ENCODE measurements around the gene MGAT3.
"Not testable (repeated sequence)": the region's sequence is repeated elsewhere in the genome, so short reads cannot be mapped to it uniquely, and the experiment has no call there.

Gene MGAT3

GRCh38 chr22:39494471-39495120 lies 37.8 kb downstream of the MGAT3 start:
- DNase-seq = peak; percentile 9 to 14

GRCh38 chr22:39496131-39496838 lies 39.5 kb downstream of the MGAT3 start:
- peak; percentile 82 for DNase-seq

- no peak for DNase-seq
These were observed 40.6 kb downstream of the MGAT3 start for GRCh38 chr22:39497429-39497828.

- DNase-seq = no peak
These were observed 41.6 kb downstream of the MGAT3 start for GRCh38 chr22:39498368-39498767.

GRCh38 chr22:39498802-39499201 lies 42.0 kb downstream of the MGAT3 start:
- no peak for DNase-seq

- DNase-seq = no peak
These were observed 43.3 kb downstream of the MGAT3 start for GRCh38 chr22:39500101-39500500.

GRCh38 chr22:39501644-39502108 lies 44.9 kb downstream of the MGAT3 start:
- DNase-seq = no peak

- peak; percentile 86 to 91 for DNase-seq
These were observed 45.4 kb downstream of the MGAT3 start, which contains the start of gene MIEF1 for GRCh38 chr22:39502109-39502788. Gene MIEF1, plus strand, starts transcription at chr22:39502290. Its CDS starts 9,005 bp downstream, at chr22:39511295.

GRCh38 chr22:39502789-39503409 lies 46.1 kb downstream of the MGAT3 start:
- peak; percentile 12 to 40 for DNase-seq

- DNase-seq = no peak
These were observed 46.8 kb downstream of the MGAT3 start for GRCh38 chr22:39503630-39504029.

- DNase-seq = no peak
These were observed 47.3 kb downstream of the MGAT3 start for GRCh38 chr22:39504071-39504470.

GRCh38 chr22:39507021-39507420 lies 50.2 kb downstream of the MGAT3 start:
- not testable (repeated sequence) for DNase-seq

GRCh38 chr22:39508393-39508792 lies 51.6 kb downstream of the MGAT3 start:
- DNase-seq = no peak

GRCh38 chr22:39510529-39511149 lies 53.8 kb downstream of the MGAT3 start:
- DNase-seq = no peak

- DNase-seq = no peak
These were observed 54.4 kb downstream of the MGAT3 start for GRCh38 chr22:39511226-39511625.

GRCh38 chr22:39512026-39512425 lies 55.2 kb downstream of the MGAT3 start:
- no peak for DNase-seq

GRCh38 chr22:39513791-39514190 lies 57.0 kb downstream of the MGAT3 start:
- DNase-seq = no peak

- peak; percentile 36 to 47 for DNase-seq
These were observed 57.7 kb downstream of the MGAT3 start for GRCh38 chr22:39514373-39514973.

- DNase-seq = no peak
These were observed 58.6 kb downstream of the MGAT3 start for GRCh38 chr22:39515266-39516050.

GRCh38 chr22:39517470-39517869 lies 60.7 kb downstream of the MGAT3 start:
- DNase-seq = no peak

- peak in 1 of 2 experiments; percentile 7 for DNase-seq
These were observed 61.5 kb downstream of the MGAT3 start for GRCh38 chr22:39518144-39518786.

All from AML-193 (cell line).